Measurements from ENCODE around the gene ANAPC13.

- no peak for TF ChIP-seq EZH2phosphoT487 (IDR thresholded peaks at IDR 0.05; ENCODE audit: insufficient read depth, low read depth)
- TF ChIP-seq EZH2 (IDR thresholded peaks at IDR 0.05; ENCODE audit: insufficient read depth, poor library complexity, severe bottlenecking) = no peak
Observed at GRCh38 chr3:134527538-134528186, 41.9 kb upstream of the ANAPC13 start.
